Stimulated activated CD4-positive, alpha-beta T cell treated with anti-CD3 and anti-CD28 coated beads, Interleukin-4, amount 100 ng/mL, for 48 hours (primary cell): ENCODE results near the gene NDUFA13.

Source experiments
- DNase-seq, 2 donors: peaks; one replicate each; pipeline ENCODE4 v3.0.0-alpha.2; 2020; ENCODE audit warnings: low read depth in 2 of 2

NDUFA13 gene

DNA sequence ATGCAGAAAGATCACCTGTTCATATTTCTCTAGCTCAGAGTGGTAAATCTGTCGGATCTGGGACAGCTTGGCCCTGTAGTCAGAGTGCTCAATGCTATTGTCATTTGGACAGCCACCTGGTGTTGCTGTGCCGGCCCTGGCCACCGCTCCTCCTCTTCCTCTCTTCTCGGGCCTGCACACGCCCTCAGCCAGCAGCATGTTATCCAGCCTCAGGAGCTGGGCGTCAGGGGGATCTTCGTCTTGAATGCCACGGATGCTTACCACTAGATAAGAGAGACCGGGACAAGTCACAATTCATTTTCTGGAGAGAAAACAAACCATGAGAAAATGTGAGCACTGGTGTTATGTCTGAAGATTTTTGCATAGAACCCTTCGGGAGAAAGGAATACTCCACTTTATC lies 54.5 kb downstream of the NDUFA13 start:
- no peak for DNase-seq

GRCh38 chr19:19571071-19571786 lies 55.2 kb downstream of the NDUFA13 start:
- no peak for DNase-seq

DNA sequence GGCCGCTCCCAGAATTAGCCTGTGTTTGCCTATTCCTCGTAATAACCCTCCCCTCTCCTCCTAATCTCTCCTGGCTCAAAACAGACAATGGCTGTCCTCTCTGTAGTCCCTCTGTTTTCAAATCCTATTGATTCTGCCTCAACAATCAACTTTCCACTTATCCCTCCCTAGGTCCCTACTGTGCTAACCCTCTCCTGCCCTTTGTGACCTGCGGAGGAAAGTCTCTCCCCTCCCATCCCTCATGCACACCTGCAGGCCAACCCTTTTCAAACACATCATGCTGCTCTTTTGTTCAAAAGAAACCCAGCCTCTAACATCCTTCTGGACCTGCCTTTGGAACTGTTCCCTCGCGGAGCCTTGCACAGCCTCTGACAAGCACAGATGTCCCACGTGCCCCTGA lies 59.4 kb downstream of the NDUFA13 start:
- DNase-seq: no peak
